Mucosa of descending colon (tissue), 3 donors: ENCODE measurements around the gene FBXL20. TPM values are rescaled to one million over a fixed set of nuclear protein-coding genes. Genes with fewer than 3 reads are reported as not detected.

Experiments
- ATAC-seq: fragments of 200-7000 bp; cut with Tn5 transposase; one replicate; pipeline ENCODE4 v1.9.1; 2020; ENCODE audit warnings: mild to moderate bottlenecking, moderate library complexity
- DNase-seq, 3 donors: peaks; one replicate each; pipeline ENCODE4 v3.0.0-alpha.2; 2020
- H3K36me3 ChIP-seq: fragments of 200-600 bp; one replicate; pipeline ENCODE4 v1.8.0; 2021; ENCODE audit warnings: low read depth, mild to moderate bottlenecking
- H3K4me1 ChIP-seq: fragments of 200-600 bp; one replicate; pipeline ENCODE4 v1.8.0; 2021; ENCODE audit warnings: low read depth, mild to moderate bottlenecking
- H3K4me3 ChIP-seq: fragments of 200-600 bp; one replicate; pipeline ENCODE4 v1.8.0; 2021; ENCODE audit warnings: mild to moderate bottlenecking
- H3K9me3 ChIP-seq: fragments of 200-600 bp; one replicate; pipeline ENCODE4 v1.8.0; 2021; ENCODE audit warnings: mild to moderate bottlenecking
- intact Hi-C, 2 donors: fragments of 100-400 bp; cut with DNase I in 1 of 2; cut with micrococcal nuclease in 1 of 2; formaldehyde crosslinking; loops; one replicate each; pipeline versions ENCODE4 v1.11.0 to v1.11.1; 2022; cut with DNase I, micrococcal nuclease
- total RNA-seq, 3 donors: library from RNA; stranded (reverse); fragmentation: NEBNext Ultra II Directional in 2 of 3; extraction: Animal tissue kit (Norgen Biotek cat#: 25700) in 2 of 3; gene quantifications; one replicate each; pipeline versions ENCODE4 v1.2.1 to v1.2.4, GENCODE V29; 2021 to 2023
- TF ChIP-seq, protein P1 (sequence below): fragments of 200-600 bp; IDR thresholded peaks from one replicate; pipeline ENCODE4 v1.8.0; 2022; ENCODE audit warnings: antibody characterized with exemption, mild to moderate bottlenecking
- donor health status: DM: no; HTN: no; CAD: no; lungs with moderate emphysema.
- donor health status: DM: no; HTN: no; CAD: no.
- donor health status: DM: no; HTN: yes; CAD: no.

The FBXL20 gene
- total RNA-seq, 3 donors from 2014 or later, result 16.6 to 29.2 (median 28.9) TPM

DNA sequence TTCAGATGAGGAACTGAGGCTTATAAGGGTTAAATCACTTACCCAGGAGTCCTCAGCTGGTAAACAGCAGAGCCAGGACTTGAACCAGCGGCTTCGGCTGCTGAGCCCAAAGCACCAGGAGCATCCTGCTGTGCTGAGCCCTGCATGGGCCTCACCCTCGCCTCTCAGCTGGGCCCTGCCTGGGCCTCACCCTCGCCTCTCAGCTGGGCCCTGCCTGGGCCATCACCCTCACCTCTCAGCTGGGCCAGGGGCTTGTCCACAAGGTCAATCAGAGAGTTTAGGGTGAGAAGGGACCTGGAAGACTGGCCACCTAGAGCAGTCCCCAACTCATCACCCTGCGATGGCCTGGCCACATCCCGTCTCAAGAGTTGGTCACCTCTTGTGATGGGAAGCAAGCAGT is 179.9 kb downstream of the FBXL20 start:
- Histone ChIP-seq H3K36me3 (no peaks in the 10 kb centered on the region), H3K9me3 (no peaks in the 10 kb centered on the region), H3K4me1 (peaks cover 7% of the 10 kb centered on the region), H3K4me3 (no peak overlapping the region)
- no peak for DNase-seq
- intact Hi-C loops, result no loop called here
- ATAC-seq, result no peak
- TF ChIP-seq, protein P1, sequence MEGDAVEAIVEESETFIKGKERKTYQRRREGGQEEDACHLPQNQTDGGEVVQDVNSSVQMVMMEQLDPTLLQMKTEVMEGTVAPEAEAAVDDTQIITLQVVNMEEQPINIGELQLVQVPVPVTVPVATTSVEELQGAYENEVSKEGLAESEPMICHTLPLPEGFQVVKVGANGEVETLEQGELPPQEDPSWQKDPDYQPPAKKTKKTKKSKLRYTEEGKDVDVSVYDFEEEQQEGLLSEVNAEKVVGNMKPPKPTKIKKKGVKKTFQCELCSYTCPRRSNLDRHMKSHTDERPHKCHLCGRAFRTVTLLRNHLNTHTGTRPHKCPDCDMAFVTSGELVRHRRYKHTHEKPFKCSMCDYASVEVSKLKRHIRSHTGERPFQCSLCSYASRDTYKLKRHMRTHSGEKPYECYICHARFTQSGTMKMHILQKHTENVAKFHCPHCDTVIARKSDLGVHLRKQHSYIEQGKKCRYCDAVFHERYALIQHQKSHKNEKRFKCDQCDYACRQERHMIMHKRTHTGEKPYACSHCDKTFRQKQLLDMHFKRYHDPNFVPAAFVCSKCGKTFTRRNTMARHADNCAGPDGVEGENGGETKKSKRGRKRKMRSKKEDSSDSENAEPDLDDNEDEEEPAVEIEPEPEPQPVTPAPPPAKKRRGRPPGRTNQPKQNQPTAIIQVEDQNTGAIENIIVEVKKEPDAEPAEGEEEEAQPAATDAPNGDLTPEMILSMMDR, result no peak

DNA sequence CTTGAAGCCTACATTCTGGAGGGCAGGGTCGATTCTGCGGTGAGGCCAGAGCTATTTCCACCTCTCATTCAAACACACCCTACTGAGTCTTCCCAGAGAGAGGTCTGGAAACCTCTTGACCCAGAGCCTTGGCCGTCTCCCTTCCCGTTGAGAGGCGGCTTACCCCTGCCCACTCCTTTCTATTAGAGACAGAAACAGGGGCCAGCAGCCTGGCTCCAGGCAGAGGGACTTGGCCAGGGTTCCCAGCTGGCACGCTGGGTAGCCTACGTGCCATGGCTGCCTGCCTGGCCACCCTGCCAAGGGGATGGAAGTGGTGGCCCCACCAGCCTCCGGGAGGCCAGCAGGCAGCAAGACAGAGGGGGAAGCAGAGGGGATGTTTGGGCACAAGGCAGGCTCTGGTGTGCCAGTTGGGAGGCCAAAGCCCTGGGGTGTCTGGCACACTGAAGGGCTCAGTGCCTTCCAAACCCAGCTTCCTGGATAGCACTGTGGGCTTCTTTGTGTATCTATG is 181.7 kb downstream of the FBXL20 start:
- ATAC-seq, result no peak

DNA sequence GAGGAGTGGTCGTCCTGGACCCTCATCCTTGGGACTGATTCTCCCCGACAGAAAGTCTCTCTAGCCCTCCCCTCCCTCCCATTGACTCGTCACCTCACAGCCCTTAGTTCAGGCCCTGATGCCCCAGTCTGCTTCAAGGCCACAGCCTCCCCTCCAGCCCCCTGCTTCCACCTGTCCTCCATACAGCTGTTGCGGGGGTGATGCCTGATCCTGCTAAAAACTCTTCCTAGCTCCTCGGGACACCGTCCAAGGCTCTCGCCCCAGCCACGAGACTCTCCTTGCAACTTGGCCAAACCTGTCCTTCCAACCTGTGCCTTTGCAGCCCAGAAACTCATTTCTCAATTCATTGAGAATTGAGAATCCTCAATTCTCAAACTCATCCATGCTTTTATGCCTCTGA is 182.5 kb downstream of the FBXL20 start:
- DNase-seq (no peak), ATAC-seq (no peak)
- Histone ChIP-seq H3K4me1 (no peaks in the 10 kb centered on the region), H3K9me3 (no peaks in the 10 kb centered on the region), H3K4me3 (no peak overlapping the region), H3K36me3 (no peaks in the 10 kb centered on the region)
- TF ChIP-seq, protein P1, result no peak
- intact Hi-C loops, result no loop called here

More for the DNA sequence above, 181.7 kb downstream of the FBXL20 start:
- intact Hi-C loops, result no loop called here
- Histone ChIP-seq H3K36me3 (no peaks in the 10 kb centered on the region), H3K9me3 (no peaks in the 10 kb centered on the region), H3K4me3 (no peak overlapping the region), H3K4me1 (no peaks in the 10 kb centered on the region)
- peak in 1 of 3 donors; percentile 21 for DNase-seq
- TF ChIP-seq, protein P1, result no peak

DNA sequence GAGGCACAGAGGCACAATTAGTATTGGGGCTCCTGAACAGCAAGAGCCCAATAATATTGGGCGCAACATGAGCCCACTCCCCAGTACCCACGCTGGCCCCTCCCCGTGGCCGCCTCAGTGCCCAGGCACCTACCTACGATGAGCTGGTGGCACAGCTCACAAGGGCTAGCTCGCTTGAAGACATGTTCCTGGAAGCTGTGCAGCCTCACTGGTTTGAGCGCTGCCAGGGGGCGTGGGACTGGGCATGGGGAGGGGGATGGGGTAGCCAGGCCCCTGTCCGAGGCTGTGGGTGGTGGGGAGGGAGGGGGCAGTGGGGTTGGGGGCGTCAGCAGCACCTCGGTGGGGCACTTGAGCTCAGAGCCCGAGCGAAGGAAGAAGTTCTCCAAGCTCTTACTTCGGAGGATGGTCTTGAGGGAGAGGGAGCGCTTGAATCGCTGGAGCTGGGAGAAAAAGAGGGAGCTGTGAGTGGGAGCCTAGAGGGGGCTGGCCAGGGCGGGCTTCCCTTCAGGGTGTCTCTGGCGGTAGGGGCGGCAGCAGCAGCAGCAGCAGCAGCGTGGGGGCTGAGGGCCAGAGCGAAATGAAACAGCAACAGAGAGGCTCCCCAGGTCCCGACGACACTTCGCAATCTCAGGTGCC is 183.6 kb downstream of the FBXL20 start:
- no peaks in the 10 kb centered on the region for H3K4me1 ChIP-seq
- TF ChIP-seq, protein P1, result no peak
- no peaks in the 10 kb centered on the region for H3K9me3 ChIP-seq
- ATAC-seq (no peak), DNase-seq (peak in 1 of 3 donors; percentile 22)
- H3K4me3 ChIP-seq, result no peak overlapping the region
- H3K36me3 ChIP-seq, result no peaks in the 10 kb centered on the region
- intact Hi-C loops, result no loop called here

DNA sequence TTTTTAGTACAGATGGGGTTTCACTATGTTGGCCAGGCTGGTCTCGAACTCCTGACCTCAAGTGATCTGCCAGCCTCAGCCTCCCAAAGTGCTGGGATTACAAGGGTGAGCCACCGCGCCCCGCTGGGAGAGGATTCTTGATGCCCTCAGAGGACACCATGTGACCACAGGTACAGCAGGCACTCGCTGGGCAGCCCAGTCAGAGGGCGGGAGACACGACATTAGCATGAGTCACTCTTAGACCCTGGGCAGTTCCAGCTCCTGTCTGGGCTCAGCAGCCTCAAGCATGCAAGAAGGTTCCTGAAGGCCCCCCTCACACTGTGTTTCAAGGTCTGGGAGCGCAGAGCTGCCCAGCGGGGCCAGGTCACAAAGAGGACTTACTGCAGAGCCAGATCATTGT is 187.6 kb downstream of the FBXL20 start:
- H3K4me3 ChIP-seq, result no peak overlapping the region
- TF ChIP-seq, protein P1, result no peak
- intact Hi-C loops, result no loop called here
- peaks cover 15% of the 10 kb centered on the region for H3K4me1 ChIP-seq
- H3K9me3 ChIP-seq, result no peaks in the 10 kb centered on the region
- ATAC-seq (peak; percentile 20), DNase-seq (peak in 1 of 3 donors; percentile 42)
- H3K36me3 ChIP-seq, result no peaks in the 10 kb centered on the region
